GM21515 (cell line): ENCODE results near the gene TICAM2.
"Not testable (repeated sequence)": the region's sequence is repeated elsewhere in the genome, so short reads cannot be mapped to it uniquely, and the experiment has no call there.

ENCODE experiments used
- ATAC-seq: cut with Tn5 transposase; IDR thresholded peaks from one replicate; pipeline ENCODE4 v1.9.1; 2021; ENCODE audit not compliant: unreplicated experiment

The TICAM2 gene, protein sequence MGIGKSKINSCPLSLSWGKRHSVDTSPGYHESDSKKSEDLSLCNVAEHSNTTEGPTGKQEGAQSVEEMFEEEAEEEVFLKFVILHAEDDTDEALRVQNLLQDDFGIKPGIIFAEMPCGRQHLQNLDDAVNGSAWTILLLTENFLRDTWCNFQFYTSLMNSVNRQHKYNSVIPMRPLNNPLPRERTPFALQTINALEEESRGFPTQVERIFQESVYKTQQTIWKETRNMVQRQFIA

GRCh38 chr5:115601701-115602590 is at the start of gene TICAM2:
Gene TICAM2 (minus strand): TSS chr5:115602479. CDS start chr5:115581256, 21,223 bp downstream.
- ATAC-seq, result peak; percentile 77

DNA sequence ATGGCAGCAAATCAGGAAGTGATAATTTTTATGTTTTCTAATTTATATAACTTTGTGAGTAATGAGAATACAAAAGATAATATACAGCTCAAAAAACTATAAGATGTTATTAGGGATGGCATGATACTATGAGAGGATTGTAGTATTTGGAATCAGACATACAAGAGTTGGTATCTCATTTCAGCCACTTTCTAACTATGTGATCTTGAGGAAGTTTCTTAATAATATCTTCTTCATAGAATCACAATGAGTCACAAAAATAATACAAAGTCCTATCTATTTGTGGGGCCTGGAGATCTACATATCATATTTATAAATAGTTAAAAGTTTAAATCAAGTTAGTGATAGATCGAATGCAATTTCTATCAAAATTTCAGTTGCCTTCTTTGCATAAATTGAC is 47.3 kb upstream of the TICAM2 start:
- no peak for ATAC-seq

DNA sequence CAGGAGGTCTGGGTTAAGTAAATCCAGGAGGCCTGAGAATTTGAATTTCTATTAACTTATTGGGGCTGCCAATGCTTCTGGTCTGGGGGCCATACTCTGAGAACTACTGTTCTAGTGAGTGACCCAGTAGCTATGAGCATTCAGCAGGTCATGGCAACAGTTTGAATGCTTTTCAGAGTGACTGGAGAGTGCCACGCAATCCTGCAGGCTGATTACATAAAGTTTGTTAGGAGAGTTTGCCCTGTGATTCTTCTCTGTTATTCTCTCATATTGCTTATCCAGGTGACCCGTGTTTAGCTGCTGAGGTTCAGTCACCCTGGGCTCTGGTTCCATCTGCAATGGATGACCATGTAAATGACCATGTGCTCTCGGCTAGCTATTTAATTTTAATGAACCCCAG is 45.8 kb upstream of the TICAM2 start:
- ATAC-seq, result no peak

DNA sequence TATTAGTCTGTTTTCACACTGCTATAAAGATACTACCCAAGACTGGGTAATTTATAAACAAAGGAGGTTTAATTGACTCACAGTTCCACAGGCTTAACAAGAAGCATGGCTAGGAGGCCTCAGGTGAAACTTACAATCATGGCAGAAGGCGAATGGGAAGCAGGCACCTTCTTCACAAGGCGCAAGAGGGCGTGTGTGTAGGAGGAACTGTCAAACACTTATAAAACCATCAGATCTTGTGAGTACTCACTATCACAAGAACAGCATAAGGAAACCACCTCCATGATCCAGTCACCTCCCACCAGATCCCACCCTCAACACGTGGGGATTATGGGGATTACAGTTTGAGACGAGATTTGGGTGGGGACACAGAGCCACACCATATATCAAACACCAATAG is 43.1 kb upstream of the TICAM2 start:
- ATAC-seq, result not testable (repeated sequence)

DNA sequence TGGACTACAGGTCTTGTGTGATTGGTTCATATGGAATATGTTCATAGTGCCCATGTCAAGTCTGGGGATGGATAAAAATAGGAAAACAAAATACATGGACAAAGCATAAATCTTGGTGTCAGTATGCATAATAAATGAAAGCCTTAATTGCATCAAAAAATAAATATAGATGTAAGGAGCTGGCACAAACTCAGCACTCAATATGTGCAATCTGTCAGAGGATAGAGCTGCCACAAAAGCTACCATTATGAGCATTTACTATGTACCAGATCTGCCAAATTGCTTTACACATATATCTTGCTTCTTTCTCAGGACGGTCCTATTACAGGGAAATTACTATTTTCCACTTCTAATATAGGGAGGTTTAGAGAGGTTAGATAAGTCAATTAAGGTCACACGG is 41.8 kb upstream of the TICAM2 start:
- ATAC-seq, result no peak

GRCh38 chr5:115641948-115642347 is 39.7 kb upstream of the TICAM2 start:
- no peak for ATAC-seq

- ATAC-seq, result no peak
Measured at GRCh38 chr5:115640274-115640673, 38.0 kb upstream of the TICAM2 start.

DNA sequence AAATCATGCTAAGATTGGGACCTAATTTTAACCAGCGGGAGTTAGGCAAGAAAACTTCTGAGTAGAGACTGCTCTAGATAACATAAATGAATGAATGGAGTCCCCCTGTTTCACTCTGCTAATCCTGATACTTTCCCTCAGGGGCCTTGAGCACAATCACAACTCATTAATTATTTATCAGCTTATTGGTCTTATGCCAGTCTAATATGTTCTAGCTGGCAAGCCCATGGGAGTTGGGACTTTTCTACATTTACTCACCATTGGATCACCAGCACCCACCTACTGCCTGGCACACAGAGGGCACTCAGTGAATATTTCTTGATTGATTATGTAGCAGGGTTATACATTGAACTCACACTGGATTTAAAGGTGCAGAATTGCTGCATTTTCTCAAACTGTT is 37.1 kb upstream of the TICAM2 start:
- no peak for ATAC-seq

DNA sequence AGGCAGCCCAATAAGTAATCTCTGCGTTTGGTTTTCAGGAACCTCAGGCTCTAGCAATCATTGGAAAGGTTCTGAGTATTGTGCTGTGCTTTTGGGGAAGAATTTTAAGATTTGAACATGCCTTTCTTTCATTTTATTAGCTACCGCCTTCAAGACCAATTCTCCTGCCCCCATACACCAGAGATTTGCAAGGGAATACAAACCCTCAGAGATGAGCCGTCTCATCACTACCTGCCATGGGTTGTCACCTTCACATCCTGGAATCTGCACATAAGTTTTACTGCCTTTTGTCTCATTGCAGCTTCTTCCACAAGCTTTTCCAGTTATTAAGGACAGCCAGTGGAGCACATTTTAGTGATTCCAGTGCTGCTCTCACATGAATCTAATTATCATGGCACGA is 35.2 kb upstream of the TICAM2 start:
- ATAC-seq, result no peak

GRCh38 chr5:115636008-115636407 is 33.7 kb upstream of the TICAM2 start:
- ATAC-seq, result no peak

DNA sequence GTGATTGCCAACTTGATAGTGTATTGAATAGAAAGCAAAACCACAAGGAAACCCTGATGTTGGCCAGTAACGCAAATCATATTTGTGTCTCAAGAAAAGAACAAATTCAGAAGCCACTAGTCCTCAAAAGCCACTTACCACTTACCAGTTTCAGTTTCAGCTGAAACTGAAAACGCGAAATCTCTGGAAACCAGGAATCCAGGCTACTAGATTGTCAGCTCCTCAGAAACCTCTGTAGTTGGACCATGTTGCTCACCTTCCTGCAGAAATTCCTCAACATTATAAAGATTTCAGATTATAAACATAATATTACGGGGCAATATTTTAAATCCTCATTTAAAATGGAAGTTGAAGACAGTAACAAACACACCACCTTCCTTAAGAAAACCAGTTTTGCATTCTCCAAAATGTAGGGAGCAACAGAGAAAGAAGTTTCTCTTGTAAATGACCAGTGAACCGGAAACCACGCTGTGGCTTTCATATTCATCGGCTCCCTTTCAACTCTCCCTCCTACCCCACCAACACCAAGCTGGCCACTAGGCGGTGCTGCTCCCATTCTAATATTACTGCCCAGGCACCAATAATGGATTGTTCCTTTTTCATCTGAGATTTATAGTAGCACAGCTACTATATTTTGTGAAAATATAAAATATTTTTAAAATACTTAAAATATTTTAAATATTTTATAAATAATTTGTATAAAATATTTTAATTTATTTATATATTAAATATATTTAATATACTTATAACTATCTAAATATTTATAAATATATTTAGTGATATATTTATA is 32.3 kb upstream of the TICAM2 start:
- peak; percentile 64 for ATAC-seq

DNA sequence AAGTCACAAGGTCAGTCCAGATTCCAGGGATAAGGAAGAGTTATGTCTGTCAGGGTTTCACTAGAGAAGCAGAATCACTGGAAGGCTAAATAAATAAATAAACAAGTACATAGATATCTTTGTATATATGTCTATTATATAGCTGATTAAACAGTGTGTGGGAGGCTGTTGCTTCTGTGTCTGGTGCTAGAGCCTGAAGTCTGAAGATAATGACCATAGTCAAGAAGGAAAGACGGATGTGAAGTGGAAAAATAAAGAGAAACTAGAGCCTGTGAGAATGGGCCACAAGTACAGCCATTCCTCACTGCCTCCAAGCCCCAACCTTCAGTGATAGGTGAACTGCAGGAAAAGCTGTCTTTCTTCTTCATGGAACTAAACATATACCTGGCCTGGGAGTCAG is 27.6 kb upstream of the TICAM2 start:
- no peak for ATAC-seq

- no peak for ATAC-seq
Measured at GRCh38 chr5:115627295-115627865, 25.1 kb upstream of the TICAM2 start.

DNA sequence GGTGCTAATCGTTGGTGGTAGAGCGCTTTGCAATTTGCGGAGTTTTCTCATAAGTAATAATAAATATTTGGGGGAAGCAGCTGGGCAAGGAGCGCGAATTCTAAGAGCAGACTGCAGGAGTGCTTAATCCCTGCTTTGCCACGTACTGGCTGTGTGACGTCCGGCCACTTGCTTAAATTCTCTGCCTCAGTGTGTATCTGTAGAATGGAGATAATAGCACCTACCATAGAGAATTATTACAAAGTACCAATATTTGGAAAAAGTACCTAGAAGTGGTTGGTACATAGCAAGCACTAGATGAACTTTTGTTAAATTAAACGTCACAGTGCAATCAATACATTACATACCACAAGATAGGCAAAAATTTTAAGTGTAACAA is 24.2 kb upstream of the TICAM2 start:
- peak; percentile 33 for ATAC-seq

- peak; percentile 91 for ATAC-seq
Measured at GRCh38 chr5:115625579-115626444, 23.5 kb upstream of the TICAM2 start, which contains the start of gene TMED7. Gene TMED7 (minus strand): TSS chr5:115626036. CDS start chr5:115625792, 244 bp downstream.

- no peak for ATAC-seq
Measured at GRCh38 chr5:115624994-115625393, 22.7 kb upstream of the TICAM2 start.

GRCh38 chr5:115623658-115624057 is 21.4 kb upstream of the TICAM2 start:
- no peak for ATAC-seq

DNA sequence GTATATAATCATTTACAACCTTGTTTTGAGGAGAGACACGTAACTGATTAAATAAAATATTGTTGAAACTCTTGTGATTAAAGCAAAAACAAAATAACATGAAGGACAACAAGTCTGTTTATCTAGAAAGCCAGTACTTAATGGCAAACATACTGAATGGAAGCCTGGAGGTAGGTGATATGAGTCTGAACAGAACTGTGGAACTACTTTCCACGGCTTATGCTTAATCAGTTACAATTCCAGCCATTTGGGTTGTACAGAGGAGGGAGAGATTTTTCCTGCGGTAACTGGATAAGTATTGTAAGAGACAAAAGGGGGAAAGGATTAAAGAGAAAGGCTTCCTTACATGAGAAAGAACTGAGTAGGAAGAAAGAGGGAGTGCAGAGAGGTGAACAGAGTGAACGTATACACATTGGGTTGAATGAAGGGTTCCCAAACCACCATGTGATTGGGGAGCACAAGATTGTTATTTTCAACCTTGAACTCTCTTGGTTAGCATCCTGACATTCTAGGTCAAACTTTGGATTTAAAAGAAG is 19.2 kb upstream of the TICAM2 start:
- ATAC-seq, result no peak

GRCh38 chr5:115616892-115617291 is 14.6 kb upstream of the TICAM2 start:
- no peak for ATAC-seq

DNA sequence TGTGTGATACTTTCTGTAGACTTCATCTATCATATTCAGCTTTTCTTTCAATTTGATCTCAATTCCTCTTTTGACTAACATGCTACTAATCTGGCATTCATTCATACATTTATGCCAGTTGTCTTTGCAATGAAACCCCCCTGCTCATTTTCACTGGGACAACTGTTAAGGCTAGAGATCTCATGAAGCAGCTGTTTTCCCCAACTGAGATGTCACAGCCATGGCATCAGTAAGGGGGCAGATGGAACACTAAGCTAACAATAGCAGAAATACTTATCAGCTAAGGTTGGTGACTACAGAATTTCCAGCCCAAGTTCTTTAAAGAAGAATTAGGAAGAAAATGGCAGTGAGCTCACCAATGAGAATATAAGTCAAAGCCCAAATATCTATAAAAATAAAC is 14.2 kb upstream of the TICAM2 start:
- ATAC-seq, result no peak
